A673 (cell line): ENCODE measurements around the gene GPHN. TPM values are rescaled to one million over a fixed set of nuclear protein-coding genes. Genes with fewer than 3 reads are reported as not detected.
A peak's percentile ranks its signal among the peaks of the same experiment; 100 is the strongest.

Experiments
- BruUV-seq: library from RNA; stranded (reverse); fragments of 400-500 nt; replicated peaks from 2 replicates; lab custom pipeline; 2021; lab: Mats Ljungman, UMichigan
- CTCF ChIA-PET: fragments of 300-600 bp; sonication (Branson Sonifier 250); formaldehyde crosslinking; loops from one replicate; lab custom pipeline; 2022; ENCODE audit warnings: antibody characterized with exemption; lab: Charles Lee
- POLR2A ChIA-PET: fragments of 300-600 bp; sonication (Branson Sonifier 250); formaldehyde crosslinking; loops from one replicate; lab custom pipeline; 2022; ENCODE audit warnings: antibody characterized with exemption; ENCODE audit not compliant: low non-redundant PET; lab: Charles Lee
- DNase-seq: peaks from one replicate; pipeline ENCODE4 v3.0.0-alpha.2; 2015; ENCODE audit warnings: low spot score
- H3K27ac ChIP-seq: fragments of 200-600 bp; sonication (generic); 2 replicates; pipeline ENCODE4 v1.5.1; 2016; ENCODE audit warnings: mixed run types, low read depth, mild to moderate bottlenecking, mixed read lengths, antibody characterized with exemption, low read length; ENCODE audit not compliant: poor library complexity, severe bottlenecking
- H3K27me3 ChIP-seq: fragments of 200-600 bp; sonication (generic); replicated peaks from 2 replicates; pipeline ENCODE4 v1.6.1; 2017; ENCODE audit warnings: mixed run types, low read depth, mild to moderate bottlenecking, mixed read lengths, antibody characterized with exemption, low read length; ENCODE audit not compliant: insufficient read depth, poor library complexity
- H3K36me3 ChIP-seq: fragments of 200-600 bp; sonication (generic); 2 replicates; pipeline ENCODE4 v1.6.1; 2016; ENCODE audit warnings: mixed run types, mild to moderate bottlenecking, mixed read lengths, antibody characterized with exemption, low read length; ENCODE audit not compliant: insufficient read depth, poor library complexity, severe bottlenecking
- H3K4me1 ChIP-seq: fragments of 200-600 bp; sonication (generic); 2 replicates; pipeline ENCODE4 v1.6.1; 2017; ENCODE audit warnings: mixed run types, mild to moderate bottlenecking, mixed read lengths, antibody characterized with exemption, low read length; ENCODE audit not compliant: insufficient read depth, poor library complexity, severe bottlenecking
- H3K4me3 ChIP-seq: fragments of 200-600 bp; sonication (generic); 2 replicates; pipeline ENCODE4 v1.5.1; 2016; ENCODE audit warnings: low read depth, mixed run types, mild to moderate bottlenecking, mixed read lengths, low read length; ENCODE audit not compliant: poor library complexity, severe bottlenecking
- H3K9me3 ChIP-seq: fragments of 200-600 bp; sonication (generic); 2 replicates; pipeline ENCODE4 v1.6.1; 2016; ENCODE audit warnings: mixed run types, low read depth, mild to moderate bottlenecking, mixed read lengths, antibody characterized with exemption, low read length; ENCODE audit not compliant: poor library complexity, severe bottlenecking
- CTCF ChIP-seq: fragments of 300-800, 200-600 bp; sonication (generic); conservative IDR thresholded peaks from 2 replicates; pipeline ENCODE4 v1.5.1; 2017; ENCODE audit warnings: low read depth, mild to moderate bottlenecking, antibody characterized with exemption, low read length, moderate library complexity, mixed read lengths
- EZH2 ChIP-seq: fragments of 200-600 bp; sonication (generic); IDR thresholded peaks from 2 replicates; pipeline ENCODE4 v1.6.1; 2017; ENCODE audit warnings: borderline replicate concordance, low read depth, mild to moderate bottlenecking, mixed read lengths, antibody characterized with exemption, low read length; ENCODE audit not compliant: poor library complexity, severe bottlenecking
- intact Hi-C: fragments of 100-400 bp; cut with micrococcal nuclease; formaldehyde crosslinking; loops from one replicate; pipeline ENCODE4 v1.10.0; 2022; ENCODE audit not compliant: unreplicated experiment
- total RNA-seq: library from RNA; stranded (reverse); gene quantifications from 2 replicates; pipeline ENCODE4 v1.2.3, GENCODE V29; 2021

Gene GPHN
- total RNA-seq, 1 experiment from 2014 or later: 30.3 TPM

- ChIA-PET CTCF (no interaction called here), POLR2A (no interaction called here)
- H3K27ac ChIP-seq: no peak overlapping the region
- no peak for DNase-seq
- intact Hi-C loops: no loop called here
- no peak for TF ChIP-seq EZH2
- no peak for TF ChIP-seq CTCF
- no TSS peak for BruUV-seq
- no peaks in the 10 kb centered on the region for H3K27me3 ChIP-seq
- H3K9me3 ChIP-seq: peaks cover 19% of the 10 kb centered on the region
- no peaks in the 10 kb centered on the region for H3K36me3 ChIP-seq
- H3K4me1 ChIP-seq: no peaks in the 10 kb centered on the region
- no peak overlapping the region for H3K4me3 ChIP-seq
These were observed 39.1 kb upstream of the GPHN start for GRCh38 chr14:66468778-66469367.

DNA sequence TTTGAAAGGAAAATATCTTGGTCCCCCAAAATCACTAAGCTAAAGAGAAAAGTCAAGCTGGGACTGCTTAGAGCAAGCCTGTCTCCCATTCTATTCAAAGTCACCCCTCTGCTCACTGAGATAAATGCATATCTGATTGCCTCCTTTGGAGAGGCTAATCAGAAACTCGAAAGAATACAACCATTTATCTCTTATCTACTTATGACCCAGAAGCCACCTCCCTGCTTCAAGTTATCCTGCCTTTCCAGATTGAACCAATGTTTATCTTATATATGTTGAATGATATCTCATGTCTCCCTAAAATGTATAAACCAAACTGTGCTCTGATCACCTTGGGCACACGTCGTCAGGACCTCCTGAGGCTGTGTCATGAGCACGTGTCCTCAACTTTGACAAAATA, 36.4 kb upstream of the GPHN start:
- no peaks in the 10 kb centered on the region for H3K27me3 ChIP-seq
- H3K27ac ChIP-seq: no peak overlapping the region
- no peak for DNase-seq
- TF ChIP-seq CTCF (no peak), EZH2 (no peak)
- ChIA-PET CTCF (no interaction called here), POLR2A (no interaction called here)
- no TSS peak for BruUV-seq
- H3K4me1 ChIP-seq: no peaks in the 10 kb centered on the region
- no peaks in the 10 kb centered on the region for H3K36me3 ChIP-seq
- no peak overlapping the region for H3K4me3 ChIP-seq
- intact Hi-C loops: no loop called here
- H3K9me3 ChIP-seq: peaks cover 19% of the 10 kb centered on the region

DNA sequence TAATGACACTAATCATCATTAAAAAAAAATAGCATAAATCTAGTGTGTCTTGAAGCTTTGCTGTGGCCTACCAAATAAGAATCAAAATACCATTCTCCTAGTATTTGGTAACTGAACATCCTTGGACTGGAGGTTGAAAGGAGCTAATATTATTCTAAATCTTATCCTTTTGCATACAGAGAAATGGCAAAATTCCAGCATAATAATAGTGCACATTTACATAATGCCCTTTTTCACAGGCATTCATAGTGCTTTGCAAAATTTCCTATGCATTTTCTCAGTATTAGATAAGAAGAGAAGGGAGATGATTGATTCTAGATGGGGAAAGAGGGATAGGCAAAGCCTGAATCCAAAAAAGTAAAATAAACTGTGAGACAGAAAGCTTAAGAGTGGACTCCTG, 35.7 kb upstream of the GPHN start:
- no peak overlapping the region for H3K4me3 ChIP-seq
- ChIA-PET CTCF (no interaction called here), POLR2A (no interaction called here)
- BruUV-seq: no TSS peak
- peaks cover 19% of the 10 kb centered on the region for H3K9me3 ChIP-seq
- peak; percentile 22 for DNase-seq
- no peak overlapping the region for H3K27ac ChIP-seq
- no peak for TF ChIP-seq EZH2
- no peak for TF ChIP-seq CTCF
- no peaks in the 10 kb centered on the region for H3K4me1 ChIP-seq
- H3K36me3 ChIP-seq: no peaks in the 10 kb centered on the region
- intact Hi-C loops: no loop called here
- H3K27me3 ChIP-seq: no peaks in the 10 kb centered on the region
